ENCODE measurements around the gene TYW1B.
"Not testable (repeated sequence)": the region's sequence is repeated elsewhere in the genome, so short reads cannot be mapped to it uniquely, and the experiment has no call there.

DNA sequence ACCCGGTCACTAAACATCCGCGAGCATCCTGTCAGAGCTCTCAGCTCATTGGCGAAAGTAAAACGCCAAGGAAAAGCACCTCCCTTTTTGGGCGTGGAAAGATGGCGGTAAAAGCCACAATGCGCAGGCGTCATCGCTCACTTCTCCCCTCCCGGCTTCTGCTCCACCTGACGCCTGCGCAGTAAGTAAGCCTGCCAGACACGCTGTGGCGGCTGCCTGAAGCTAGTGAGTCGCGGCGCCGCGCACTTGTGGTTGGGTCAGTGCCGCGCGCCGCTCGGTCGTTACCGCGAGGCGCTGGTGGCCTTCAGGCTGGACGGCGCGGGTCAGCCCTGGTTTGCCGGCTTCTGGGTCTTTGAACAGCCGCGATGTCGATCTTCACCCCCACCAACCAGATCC is 1.3 kb upstream of the TYW1B start:
- 0 out of 2 replicates have a peak, but pooled peaks have one; percentile 61 for TF ChIP-seq TAF1 (IDR thresholded peaks at IDR 0.05; ENCODE audit: borderline replicate concordance, insufficient read depth, low read length)
- peak; percentile 88 for TF ChIP-seq POLR2AphosphoS5 (IDR thresholded peaks at IDR 0.05; ENCODE audit: low read depth, low read length)
- TF ChIP-seq, protein P1, sequence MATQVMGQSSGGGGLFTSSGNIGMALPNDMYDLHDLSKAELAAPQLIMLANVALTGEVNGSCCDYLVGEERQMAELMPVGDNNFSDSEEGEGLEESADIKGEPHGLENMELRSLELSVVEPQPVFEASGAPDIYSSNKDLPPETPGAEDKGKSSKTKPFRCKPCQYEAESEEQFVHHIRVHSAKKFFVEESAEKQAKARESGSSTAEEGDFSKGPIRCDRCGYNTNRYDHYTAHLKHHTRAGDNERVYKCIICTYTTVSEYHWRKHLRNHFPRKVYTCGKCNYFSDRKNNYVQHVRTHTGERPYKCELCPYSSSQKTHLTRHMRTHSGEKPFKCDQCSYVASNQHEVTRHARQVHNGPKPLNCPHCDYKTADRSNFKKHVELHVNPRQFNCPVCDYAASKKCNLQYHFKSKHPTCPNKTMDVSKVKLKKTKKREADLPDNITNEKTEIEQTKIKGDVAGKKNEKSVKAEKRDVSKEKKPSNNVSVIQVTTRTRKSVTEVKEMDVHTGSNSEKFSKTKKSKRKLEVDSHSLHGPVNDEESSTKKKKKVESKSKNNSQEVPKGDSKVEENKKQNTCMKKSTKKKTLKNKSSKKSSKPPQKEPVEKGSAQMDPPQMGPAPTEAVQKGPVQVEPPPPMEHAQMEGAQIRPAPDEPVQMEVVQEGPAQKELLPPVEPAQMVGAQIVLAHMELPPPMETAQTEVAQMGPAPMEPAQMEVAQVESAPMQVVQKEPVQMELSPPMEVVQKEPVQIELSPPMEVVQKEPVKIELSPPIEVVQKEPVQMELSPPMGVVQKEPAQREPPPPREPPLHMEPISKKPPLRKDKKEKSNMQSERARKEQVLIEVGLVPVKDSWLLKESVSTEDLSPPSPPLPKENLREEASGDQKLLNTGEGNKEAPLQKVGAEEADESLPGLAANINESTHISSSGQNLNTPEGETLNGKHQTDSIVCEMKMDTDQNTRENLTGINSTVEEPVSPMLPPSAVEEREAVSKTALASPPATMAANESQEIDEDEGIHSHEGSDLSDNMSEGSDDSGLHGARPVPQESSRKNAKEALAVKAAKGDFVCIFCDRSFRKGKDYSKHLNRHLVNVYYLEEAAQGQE (IDR thresholded peaks at IDR 0.05; ENCODE audit: insufficient read depth in 1 of 2, low read depth in 2 of 2, low read length in 2 of 2) = not testable (repeated sequence)
- TF ChIP-seq SIN3A (IDR thresholded peaks at IDR 0.05; ENCODE audit: borderline replicate concordance, insufficient read depth, low read length) = not testable (repeated sequence)

Measured in PFSK-1 (cell line).